Stimulated activated CD8-positive, alpha-beta memory T cell treated with anti-CD3 and anti-CD28 coated beads, Interleukin-2, amount 100 ng/mL, for 48 hours (primary cell): ENCODE measurements around the gene NRG3.

Experiments used
- DNase-seq, 2 donors: peaks; one replicate each; pipeline ENCODE4 v3.0.0-alpha.2; 2020; ENCODE audit warnings: low read depth in 2 of 2

Gene NRG3

GRCh38 chr10:82814635-82815034 is 939.6 kb downstream of the NRG3 start:
- DNase-seq = no peak

- DNase-seq = no peak
Observed at GRCh38 chr10:82815680-82816079, 940.7 kb downstream of the NRG3 start.

- no peak for DNase-seq
Observed at GRCh38 chr10:82817676-82818422, 942.9 kb downstream of the NRG3 start.

GRCh38 chr10:82821043-82821442 is 946.0 kb downstream of the NRG3 start:
- no peak for DNase-seq

GRCh38 chr10:82826132-82826531 is 951.1 kb downstream of the NRG3 start:
- no peak for DNase-seq

- DNase-seq = no peak
Observed at GRCh38 chr10:82827901-82828300, 952.9 kb downstream of the NRG3 start.

- DNase-seq = no peak
Observed at GRCh38 chr10:82847242-82847641, 972.2 kb downstream of the NRG3 start.

- no peak for DNase-seq
Observed at GRCh38 chr10:82850191-82850590, 975.2 kb downstream of the NRG3 start.

- DNase-seq = no peak
Observed at GRCh38 chr10:82856957-82857613, 982.1 kb downstream of the NRG3 start.

- DNase-seq = no peak
Observed at GRCh38 chr10:82861889-82862288, 986.9 kb downstream of the NRG3 start.

GRCh38 chr10:82865366-82865765 is 990.4 kb downstream of the NRG3 start:
- DNase-seq = no peak

GRCh38 chr10:82866424-82867020 is 991.5 kb downstream of the NRG3 start:
- DNase-seq = no peak

- DNase-seq = no peak
Observed at GRCh38 chr10:82867056-82867455, 992.1 kb downstream of the NRG3 start.

GRCh38 chr10:82874671-82875070 is 999.7 kb downstream of the NRG3 start:
- DNase-seq = no peak

- DNase-seq = no peak
Observed at GRCh38 chr10:82880776-82881290, 1005.8 kb downstream of the NRG3 start.

- DNase-seq = no peak
Observed at GRCh38 chr10:82882722-82883121, 1007.7 kb downstream of the NRG3 start.

GRCh38 chr10:82883603-82884002 is 1008.6 kb downstream of the NRG3 start:
- DNase-seq = no peak

- DNase-seq = no peak
Observed at GRCh38 chr10:82887488-82887887, 1012.5 kb downstream of the NRG3 start.

GRCh38 chr10:82888809-82889455 is 1013.9 kb downstream of the NRG3 start:
- DNase-seq = no peak

GRCh38 chr10:82889728-82890127 is 1014.7 kb downstream of the NRG3 start:
- DNase-seq = no peak

GRCh38 chr10:82890573-82890972 is 1015.6 kb downstream of the NRG3 start:
- no peak for DNase-seq

- no peak for DNase-seq
Observed at GRCh38 chr10:82908096-82908495, 1033.1 kb downstream of the NRG3 start.
